Smooth muscle cell (in vitro differentiated cells): Measurements from ENCODE around the gene TOMM20. TPM values are rescaled to one million over a fixed set of nuclear protein-coding genes. Genes with fewer than 3 reads are reported as not detected.

Experiments used
- DNase-seq: peaks from one replicate; lab custom pipeline; 2025; ENCODE audit not compliant: unreplicated experiment; lab: John Stamatoyannopoulos, UW
- H2AFZ ChIP-seq: fragments of 200-600 bp; sonication (generic); 2 replicates; pipeline ENCODE4 v1.6.0; 2016; ENCODE audit warnings: antibody characterized with exemption, low read depth, mild to moderate bottlenecking
- H3F3A ChIP-seq: fragments of 200-600 bp; sonication (generic); 2 replicates; pipeline ENCODE4 v1.6.0; 2017; ENCODE audit warnings: antibody characterized with exemption, low read depth
- H3K27ac ChIP-seq: fragments of 200-600 bp; sonication (generic); 2 replicates; pipeline ENCODE4 v1.5.1; 2016; ENCODE audit warnings: low read depth, mild to moderate bottlenecking
- H3K27me3 ChIP-seq: fragments of 200-600 bp; sonication (generic); 2 replicates; pipeline ENCODE4 v1.6.1; 2016; ENCODE audit warnings: low read depth, mild to moderate bottlenecking
- H3K36me3 ChIP-seq: fragments of 200-600 bp; sonication (generic); 2 replicates; pipeline ENCODE4 v1.5.1; 2016; ENCODE audit warnings: low read depth
- H3K4me1 ChIP-seq: fragments of 200-600 bp; sonication (generic); 2 replicates; pipeline ENCODE4 v1.5.1; 2016; ENCODE audit warnings: low read depth
- H3K4me2 ChIP-seq: fragments of 200-600 bp; sonication (generic); 2 replicates; pipeline ENCODE4 v1.6.0; 2016; ENCODE audit warnings: mild to moderate bottlenecking
- H3K4me3 ChIP-seq: fragments of 200-600 bp; sonication (generic); 2 replicates; pipeline ENCODE4 v1.5.1; 2016; ENCODE audit warnings: mild to moderate bottlenecking
- H3K79me2 ChIP-seq: fragments of 200-600 bp; sonication (generic); 2 replicates; pipeline ENCODE4 v1.6.0; 2016; ENCODE audit warnings: low read depth, mild to moderate bottlenecking
- H3K9ac ChIP-seq: fragments of 200-600 bp; sonication (generic); 2 replicates; pipeline ENCODE4 v1.6.0; 2016; ENCODE audit warnings: low read depth
- H3K9me3 ChIP-seq: fragments of 200-600 bp; sonication (generic); replicated peaks from 2 replicates; pipeline ENCODE4 v1.5.1; 2016; ENCODE audit warnings: low read depth
- H4K20me1 ChIP-seq: fragments of 200-600 bp; sonication (generic); 2 replicates; pipeline ENCODE4 v1.6.0; 2016; ENCODE audit warnings: low read depth
- whole genome bisulfite sequencing: methylation state at CpG from one replicate; pipeline ENCODE4 v1.1.7; 2016; ENCODE audit warnings: low lambda C conversion rate; 5-methylcytosine and 5-hydroxymethylcytosine counted together
- polyA plus RNA-seq: library from polyadenylated mRNA; unstranded; fragments of >200 nt; fragmentation: Nextera tagmentation; extraction: Ambion mirVana; gene quantifications from 2 replicates; pipeline ENCODE4 v1.2.1, GENCODE V29; 2016
- total RNA-seq: library from RNA; depleted of rRNA; stranded (reverse); fragments of >200 nt; gene quantifications from 2 replicates; pipeline ENCODE4 v1.2.3, GENCODE V29; 2014
- TF ChIP-seq, protein P1 (sequence below): fragments of 200-600 bp; sonication (generic); IDR thresholded peaks from 2 replicates; pipeline ENCODE4 v1.5.1; 2017; ENCODE audit warnings: borderline replicate concordance, mild to moderate bottlenecking, antibody characterized with exemption; ENCODE audit not compliant: insufficient read depth, poor library complexity, severe bottlenecking

TOMM20 gene
- total and polyA plus RNA-seq, 2 experiments from 2014 or later, result 46.1 to 82.1 TPM

GRCh38 chr1:235075777-235076308 is 52.8 kb downstream of the TOMM20 start:
- TF ChIP-seq, protein P1, sequence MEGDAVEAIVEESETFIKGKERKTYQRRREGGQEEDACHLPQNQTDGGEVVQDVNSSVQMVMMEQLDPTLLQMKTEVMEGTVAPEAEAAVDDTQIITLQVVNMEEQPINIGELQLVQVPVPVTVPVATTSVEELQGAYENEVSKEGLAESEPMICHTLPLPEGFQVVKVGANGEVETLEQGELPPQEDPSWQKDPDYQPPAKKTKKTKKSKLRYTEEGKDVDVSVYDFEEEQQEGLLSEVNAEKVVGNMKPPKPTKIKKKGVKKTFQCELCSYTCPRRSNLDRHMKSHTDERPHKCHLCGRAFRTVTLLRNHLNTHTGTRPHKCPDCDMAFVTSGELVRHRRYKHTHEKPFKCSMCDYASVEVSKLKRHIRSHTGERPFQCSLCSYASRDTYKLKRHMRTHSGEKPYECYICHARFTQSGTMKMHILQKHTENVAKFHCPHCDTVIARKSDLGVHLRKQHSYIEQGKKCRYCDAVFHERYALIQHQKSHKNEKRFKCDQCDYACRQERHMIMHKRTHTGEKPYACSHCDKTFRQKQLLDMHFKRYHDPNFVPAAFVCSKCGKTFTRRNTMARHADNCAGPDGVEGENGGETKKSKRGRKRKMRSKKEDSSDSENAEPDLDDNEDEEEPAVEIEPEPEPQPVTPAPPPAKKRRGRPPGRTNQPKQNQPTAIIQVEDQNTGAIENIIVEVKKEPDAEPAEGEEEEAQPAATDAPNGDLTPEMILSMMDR, result no peak
- peak overlapping the region; percentile 100 for H3K27ac ChIP-seq
- no peak overlapping the region for H2AFZ ChIP-seq
- H3K79me2 ChIP-seq, result no peaks in the 10 kb centered on the region
- WGBS, result 57% methylated on average over 8 of the region's 8 CpGs
- H3K36me3 ChIP-seq, result no peaks in the 10 kb centered on the region
- H3K9me3 ChIP-seq, result no peaks in the 10 kb centered on the region
- peak overlapping the region; percentile 95 for H3K9ac ChIP-seq
- H3K4me2 ChIP-seq, result peak overlapping the region; percentile 65
- no peaks in the 10 kb centered on the region for H3K27me3 ChIP-seq
- no peak overlapping the region for H3K4me3 ChIP-seq
- DNase-seq, result no peak
- no peaks in the 10 kb centered on the region for H4K20me1 ChIP-seq
- peaks cover 24% of the 10 kb centered on the region for H3K4me1 ChIP-seq
- peaks cover 24% of the 10 kb centered on the region for H3F3A ChIP-seq

GRCh38 chr1:235075048-235075776 is 53.4 kb downstream of the TOMM20 start:
- Histone ChIP-seq H3K27me3 (no peaks in the 10 kb centered on the region), H3K27ac (peak overlapping the region; percentile 100), H3K4me2 (peak overlapping the region; percentile 65), H3K4me3 (no peak overlapping the region), H4K20me1 (no peaks in the 10 kb centered on the region), H3K36me3 (no peaks in the 10 kb centered on the region), H3K9ac (peak overlapping the region; percentile 95), H3F3A (peaks cover 24% of the 10 kb centered on the region), H3K9me3 (no peaks in the 10 kb centered on the region), H3K79me2 (no peaks in the 10 kb centered on the region), H2AFZ (no peak overlapping the region), H3K4me1 (peaks cover 24% of the 10 kb centered on the region)
- peak; percentile 24 for DNase-seq
- WGBS, result 35% methylated on average over 25 of the region's 25 CpGs
- TF ChIP-seq, protein P1, result no peak

DNA sequence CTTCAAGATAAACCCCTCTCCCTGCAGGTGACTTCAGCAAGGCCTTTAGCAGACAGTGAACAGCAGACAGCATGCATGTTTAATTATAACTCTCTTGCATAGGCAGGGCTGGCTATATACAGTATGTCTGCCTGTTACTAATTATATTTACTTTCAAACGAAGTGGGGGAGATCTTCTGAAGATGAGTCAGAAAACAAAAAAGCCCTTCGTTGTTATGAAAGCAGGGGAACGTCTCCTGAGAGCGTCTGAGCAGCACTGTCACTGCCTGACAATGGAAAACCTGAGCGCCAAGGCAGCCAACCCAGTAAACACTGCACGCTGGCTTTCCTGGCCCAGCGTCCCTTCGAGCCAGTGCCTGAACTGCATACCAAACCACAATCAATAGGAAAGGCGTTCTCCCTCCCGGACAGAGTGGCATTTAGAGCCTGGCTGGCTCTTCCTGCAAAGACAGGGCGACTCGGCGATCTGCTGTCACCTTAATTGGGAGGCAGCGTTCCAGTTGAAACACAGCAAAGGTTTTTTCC is 54.1 kb downstream of the TOMM20 start:
- Histone ChIP-seq H3F3A (peaks cover 24% of the 10 kb centered on the region), H4K20me1 (no peaks in the 10 kb centered on the region), H3K9me3 (no peaks in the 10 kb centered on the region), H3K4me3 (no peak overlapping the region), H3K27me3 (no peaks in the 10 kb centered on the region), H3K27ac (peak overlapping the region; percentile 100), H2AFZ (no peak overlapping the region), H3K4me1 (peaks cover 24% of the 10 kb centered on the region), H3K79me2 (no peaks in the 10 kb centered on the region), H3K36me3 (no peaks in the 10 kb centered on the region), H3K9ac (peak overlapping the region; percentile 95), H3K4me2 (peak overlapping the region; percentile 65)
- 16% methylated on average over 14 of the region's 14 CpGs for WGBS
- DNase-seq, result no peak
- TF ChIP-seq, protein P1, result no peak
